Measurements from ENCODE around the gene CHST3.

GRCh38 chr10:72006026-72006425, 41.8 kb downstream of the CHST3 start:
- TF ChIP-seq CTCF (IDR thresholded peaks at IDR 0.05; ENCODE audit: poor library complexity, severe bottlenecking), result no peak
- no peak for TF ChIP-seq TAF1 (IDR thresholded peaks at IDR 0.05; ENCODE audit: low read depth)
- no peak for TF ChIP-seq RAD21 (conservative IDR thresholded peaks at IDR 0.05)
- TF ChIP-seq EZH2 (IDR thresholded peaks at IDR 0.05; ENCODE audit: borderline replicate concordance, insufficient read depth, low read length, poor library complexity, severe bottlenecking), result no peak
- no peak for TF ChIP-seq EP300 (conservative IDR thresholded peaks at IDR 0.05; ENCODE audit: poor library complexity, severe bottlenecking)
- TF ChIP-seq POLR2AphosphoS5 (IDR thresholded peaks at IDR 0.05), result no peak
- TF ChIP-seq SMC3 (conservative IDR thresholded peaks at IDR 0.05; ENCODE audit: poor library complexity), result no peak
- TF ChIP-seq REST (IDR thresholded peaks at IDR 0.05; ENCODE audit: borderline replicate concordance), result no peak
